Adrenal gland (tissue), 12 donors: ENCODE data around the gene SCAPER. TPM values are rescaled to one million over a fixed set of nuclear protein-coding genes. Genes with fewer than 3 reads are reported as not detected.
A peak's percentile ranks its signal among the peaks of the same experiment; 100 is the strongest.

ENCODE experiments used
- DNase-seq, 7 donors: peaks; one replicate each; pipeline ENCODE4 v3.0.0-alpha.2; 2019 to 2020
- H3K27ac ChIP-seq, 5 donors: fragments of 200-600 bp; sonication (generic) in 4 of 5; 1 replicate in 3 of 5; 2 replicates in 2 of 5; pipeline versions ENCODE4 v1.5.1 to v1.8.0; 2016 to 2020; ENCODE audit warnings: mild to moderate bottlenecking in 1 of 5
- H3K27me3 ChIP-seq: fragments of 200-600 bp; 2 replicates; pipeline ENCODE4 v1.8.0; 2021
- H3K36me3 ChIP-seq, 2 donors: fragments of 200-600 bp; replicated peaks in 1 of 2; 1 replicate in 1 of 2; 2 replicates in 1 of 2; pipeline versions ENCODE4 v1.5.1 to v1.8.0; 2018 to 2022
- H3K4me1 ChIP-seq, 2 donors: fragments of 200-600 bp; replicated peaks in 1 of 2; 1 replicate in 1 of 2; 2 replicates in 1 of 2; pipeline versions ENCODE4 v1.5.1 to v1.8.0; 2018 to 2021
- H3K4me3 ChIP-seq, 4 donors: fragments of 200-600 bp; sonication (generic) in 3 of 4; one replicate each; pipeline ENCODE4 v1.5.1; 2016 to 2018
- H3K9me3 ChIP-seq, 3 donors: fragments of 200-600 bp; sonication (generic) in 1 of 3; replicated peaks in 1 of 3; 1 replicate in 2 of 3; 2 replicates in 1 of 3; pipeline versions ENCODE4 v1.5.1 to v1.8.0; 2016 to 2021
- POLR2A ChIP-seq, 2 donors: fragments of 450-650 bp; IDR thresholded peaks; one replicate each; pipeline ENCODE4 v1.6.1; 2017; ENCODE audit warnings: antibody characterized with exemption in 2 of 2, mild to moderate bottlenecking in 2 of 2, moderate library complexity in 1 of 2
- WGBS, 4 donors: extraction: QIAGEN DNeasy Blood & Tissue Kit in 2 of 4; methylation state at CpG; one replicate each; pipeline versions ENCODE4 v1.1.5 to v1.1.7; 2013 to 2017; 5-methylcytosine and 5-hydroxymethylcytosine counted together
- intact Hi-C, 2 donors: fragments of 100-400 bp; cut with DNase I; formaldehyde crosslinking; loops; one replicate each; pipeline versions ENCODE4 v1.14.1 to v1.15.0; 2022 to 2023
- polyA plus RNA-seq, 3 donors: library from polyadenylated mRNA; stranded (reverse); fragments of 200-250 nt in 2 of 3; fragments of 350-450 nt in 1 of 3; fragmentation: Illumina TruSeq in 1 of 3; extraction: RNeasy Lipid Tissue Mini Kit (QIAGEN cat#74804) in 1 of 3; gene quantifications; one replicate each; pipeline ENCODE4 v1.2.3, GENCODE V29; 2013 to 2014
- total RNA-seq, 9 donors: library from RNA; depleted of rRNA in 4 of 9; stranded (reverse); fragments of >200 nt in 4 of 9; fragments of 120-200 nt in 1 of 9; fragmentation: NEBNext Ultra II Directional in 1 of 9; extraction: Animal tissue kit (Norgen Biotek cat#: 25700) in 1 of 9; gene quantifications; one replicate each; pipeline versions ENCODE4 v1.1.0 to v1.2.4, GENCODE V29; 2013 to 2023
- TF ChIP-seq, protein P1 (sequence below), 6 experiments: fragments of 450-650 bp in 4 of 6; fragments of 200-600 bp in 2 of 6; sonication (generic) in 1 of 6; IDR thresholded peaks; 1 replicate in 5 of 6; 2 replicates in 1 of 6; pipeline versions ENCODE4 v1.5.1 to v1.8.0; 2016 to 2021; ENCODE audit warnings: antibody characterized with exemption in 6 of 6, mild to moderate bottlenecking in 2 of 6, moderate library complexity in 1 of 6
- donor health status: healthy with polysubstance abuse.
- donor health status: Bipolar disorder and iron deficiency.
- donor health status: DM: yes; HTN: yes; CAD: no.
- donor health status: DM: no; HTN: no; CAD: no.
- donor health status: DM: no; HTN: no; CAD: no.
- donor health status: DM: yes; HTN: yes; CAD: no.

Gene SCAPER
- total and polyA plus RNA-seq, 12 donors: 3.9 to 95.3 (median 24.1) TPM

DNA sequence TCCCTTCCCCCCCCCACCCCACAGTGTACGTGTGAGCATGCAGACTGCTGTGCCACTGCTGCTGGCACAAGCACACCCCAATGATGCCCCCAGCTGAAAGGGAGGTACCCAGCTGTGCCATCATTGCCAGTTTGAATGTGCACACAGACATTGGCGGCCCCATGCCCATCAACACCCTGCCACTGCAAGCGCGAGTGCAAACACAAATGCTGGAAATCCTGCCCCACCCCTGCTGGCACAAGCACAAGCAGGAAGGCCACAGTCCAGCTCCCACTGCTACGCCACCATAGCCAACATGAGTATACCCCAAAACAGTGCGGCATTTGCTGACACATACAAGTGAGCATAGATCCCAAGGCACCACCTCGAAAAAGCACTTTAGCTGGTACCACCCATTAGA lies 222.9 kb downstream of the SCAPER start:
- no peaks in the 10 kb centered on the region for H3K4me1 ChIP-seq
- H3K9me3 ChIP-seq: no peaks in the 10 kb centered on the region
- H3K36me3 ChIP-seq: no peaks in the 10 kb centered on the region
- DNase-seq: peak in 1 of 7 donors; percentile 19
- 77 to 98% (median 88%) methylated on average over 5 to 7 of the region's 7 CpGs for WGBS, 4 donors
- no peak for TF ChIP-seq POLR2A (IDR thresholded peaks at IDR 0.05)
- H3K4me3 ChIP-seq: no peak overlapping the region
- no peaks in the 10 kb centered on the region for H3K27me3 ChIP-seq
- intact Hi-C loops: no loop called here
- H3K27ac ChIP-seq: no peak overlapping the region

DNA sequence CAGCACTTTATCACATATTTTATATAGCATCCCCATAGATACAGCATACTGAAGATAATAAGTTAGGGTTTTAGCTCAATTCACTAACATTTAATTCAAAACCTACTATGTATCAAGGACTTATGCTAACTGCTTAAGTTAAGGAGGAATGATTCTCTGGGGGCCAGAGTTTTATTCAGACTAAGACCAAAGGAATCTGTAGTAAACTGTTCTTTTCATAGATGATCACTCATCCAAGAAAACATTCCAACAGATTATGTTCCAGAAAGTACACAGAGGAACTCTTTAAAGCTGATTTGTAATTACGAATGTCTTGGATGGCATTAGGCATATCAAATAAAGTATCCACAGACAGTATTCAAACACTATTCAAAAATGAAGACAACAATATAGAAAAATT lies 226.4 kb downstream of the SCAPER start:
- H3K9me3 ChIP-seq: no peaks in the 10 kb centered on the region
- H3K4me1 ChIP-seq: no peaks in the 10 kb centered on the region
- no peaks in the 10 kb centered on the region for H3K36me3 ChIP-seq
- H3K4me3 ChIP-seq: no peak overlapping the region
- intact Hi-C loops: no loop called here
- H3K27ac ChIP-seq: no peak overlapping the region
- no peak for TF ChIP-seq POLR2A (IDR thresholded peaks at IDR 0.05)
- TF ChIP-seq, protein P1, sequence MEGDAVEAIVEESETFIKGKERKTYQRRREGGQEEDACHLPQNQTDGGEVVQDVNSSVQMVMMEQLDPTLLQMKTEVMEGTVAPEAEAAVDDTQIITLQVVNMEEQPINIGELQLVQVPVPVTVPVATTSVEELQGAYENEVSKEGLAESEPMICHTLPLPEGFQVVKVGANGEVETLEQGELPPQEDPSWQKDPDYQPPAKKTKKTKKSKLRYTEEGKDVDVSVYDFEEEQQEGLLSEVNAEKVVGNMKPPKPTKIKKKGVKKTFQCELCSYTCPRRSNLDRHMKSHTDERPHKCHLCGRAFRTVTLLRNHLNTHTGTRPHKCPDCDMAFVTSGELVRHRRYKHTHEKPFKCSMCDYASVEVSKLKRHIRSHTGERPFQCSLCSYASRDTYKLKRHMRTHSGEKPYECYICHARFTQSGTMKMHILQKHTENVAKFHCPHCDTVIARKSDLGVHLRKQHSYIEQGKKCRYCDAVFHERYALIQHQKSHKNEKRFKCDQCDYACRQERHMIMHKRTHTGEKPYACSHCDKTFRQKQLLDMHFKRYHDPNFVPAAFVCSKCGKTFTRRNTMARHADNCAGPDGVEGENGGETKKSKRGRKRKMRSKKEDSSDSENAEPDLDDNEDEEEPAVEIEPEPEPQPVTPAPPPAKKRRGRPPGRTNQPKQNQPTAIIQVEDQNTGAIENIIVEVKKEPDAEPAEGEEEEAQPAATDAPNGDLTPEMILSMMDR (IDR thresholded peaks at IDR 0.05): no peak
- no peaks in the 10 kb centered on the region for H3K27me3 ChIP-seq
- DNase-seq: no peak
- WGBS, 4 donors: 93 to 100% (median 96%) methylated on average over 1 of the region's 1 CpG

DNA sequence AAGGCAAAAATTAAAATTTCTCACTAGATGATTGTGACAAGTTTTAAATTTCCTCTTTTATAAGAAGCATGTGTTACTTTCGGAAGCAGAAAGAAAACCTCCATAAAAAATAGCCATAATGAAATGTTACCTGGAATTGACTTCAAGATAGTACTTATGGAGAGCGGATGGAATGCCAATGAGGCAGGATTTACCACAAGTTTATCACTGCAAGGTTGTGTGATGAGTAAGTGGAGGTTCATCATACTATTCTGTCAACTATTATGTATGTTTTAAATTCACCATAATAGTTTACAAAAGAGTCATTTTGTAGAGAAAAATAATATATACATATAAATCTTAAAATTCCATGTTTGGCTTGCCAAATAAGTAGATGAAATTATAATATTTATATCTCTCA lies 230.3 kb downstream of the SCAPER start:
- H3K36me3 ChIP-seq: no peaks in the 10 kb centered on the region
- H3K9me3 ChIP-seq: no peaks in the 10 kb centered on the region
- intact Hi-C loops: no loop called here
- TF ChIP-seq, protein P1 (IDR thresholded peaks at IDR 0.05): no peak
- no peak for TF ChIP-seq POLR2A (IDR thresholded peaks at IDR 0.05)
- 96 to 100% (median 97%) methylated on average over 2 of the region's 2 CpGs for WGBS, 4 donors
- no peak for DNase-seq
- H3K4me1 ChIP-seq: peaks cover 3 to 5% of the 10 kb centered on the region in 2 donors
- no peaks in the 10 kb centered on the region for H3K27me3 ChIP-seq
- H3K4me3 ChIP-seq: no peak overlapping the region
- H3K27ac ChIP-seq: no peak overlapping the region

DNA sequence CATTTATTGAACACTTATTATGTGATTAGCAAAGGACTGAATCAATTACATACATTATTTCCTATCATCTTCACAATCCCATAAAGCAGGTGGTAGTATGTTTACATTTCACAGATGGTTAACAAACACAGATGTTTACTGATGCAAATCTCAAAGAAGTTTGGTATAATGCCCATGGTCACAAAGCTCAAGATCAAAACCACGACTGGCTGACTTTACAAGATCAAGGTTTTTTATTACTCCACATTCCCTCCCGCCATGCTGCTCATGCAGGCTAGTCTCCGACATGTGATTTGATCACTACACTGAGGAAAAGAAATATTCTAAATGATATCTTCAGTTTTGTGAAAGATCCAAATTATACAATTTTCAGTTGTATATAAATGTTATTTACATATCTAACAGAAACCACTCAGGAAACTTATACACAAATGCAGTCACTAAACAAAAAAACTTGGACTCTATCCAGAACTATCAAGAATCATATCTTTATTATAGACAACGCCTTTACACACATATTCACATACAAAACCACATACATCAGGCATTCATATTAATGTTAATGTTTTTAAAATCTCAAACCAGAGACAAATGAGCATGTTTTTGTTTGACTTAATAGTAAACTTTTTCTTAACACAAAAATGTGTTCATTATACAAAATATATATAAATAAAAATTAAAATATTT lies 235.5 kb downstream of the SCAPER start:
- intact Hi-C loops: no loop called here
- no peak overlapping the region for H3K27ac ChIP-seq
- no peaks in the 10 kb centered on the region for H3K9me3 ChIP-seq
- no peaks in the 10 kb centered on the region for H3K36me3 ChIP-seq
- 81 to 86% (median 83%) methylated on average over 4 of the region's 4 CpGs for WGBS, 4 donors
- peaks cover 3 to 5% of the 10 kb centered on the region in 2 donors for H3K4me1 ChIP-seq
- no peaks in the 10 kb centered on the region for H3K27me3 ChIP-seq
- DNase-seq: no peak
- H3K4me3 ChIP-seq: no peak overlapping the region
- no peak for TF ChIP-seq POLR2A (IDR thresholded peaks at IDR 0.05)
- TF ChIP-seq, protein P1 (IDR thresholded peaks at IDR 0.05): no peak

DNA sequence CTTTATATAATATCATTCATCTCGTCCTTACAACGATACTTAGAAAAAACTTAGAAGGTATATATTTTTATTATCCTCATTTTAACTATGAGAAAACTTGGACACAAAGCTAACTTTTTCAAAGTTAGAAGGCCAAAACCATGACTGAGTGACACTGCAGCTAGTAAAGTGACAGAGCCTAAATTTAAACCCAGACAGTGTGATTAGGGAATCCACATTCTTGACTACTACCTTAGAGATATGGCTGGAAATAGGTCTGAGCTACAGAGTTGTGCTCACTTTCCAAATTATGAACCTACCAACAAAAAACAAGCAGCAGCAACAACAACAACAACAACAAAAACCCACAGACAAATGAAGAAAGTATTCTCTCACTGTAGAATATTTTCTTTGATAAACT lies 236.2 kb downstream of the SCAPER start:
- no peak for DNase-seq
- TF ChIP-seq, protein P1 (IDR thresholded peaks at IDR 0.05): no peak
- TF ChIP-seq POLR2A (IDR thresholded peaks at IDR 0.05): no peak
- 93 to 100% (median 98%) methylated on average over 2 of the region's 2 CpGs for WGBS, 4 donors
- H3K4me1 ChIP-seq: peaks cover 3 to 5% of the 10 kb centered on the region in 2 donors
- intact Hi-C loops: no loop called here
- no peaks in the 10 kb centered on the region for H3K27me3 ChIP-seq
- H3K36me3 ChIP-seq: no peaks in the 10 kb centered on the region
- no peak overlapping the region for H3K4me3 ChIP-seq
- no peaks in the 10 kb centered on the region for H3K9me3 ChIP-seq
- no peak overlapping the region for H3K27ac ChIP-seq
